Neural cell (in vitro differentiated cells): ENCODE data around the gene ANGPTL7.

Experiments
- EZH2 ChIP-seq: fragments of 200-600, 300-800 bp; shearing (Covaris generic), sonication (generic); IDR thresholded peaks from 2 replicates; pipeline ENCODE4 v1.6.1; 2014; ENCODE audit warnings: antibody characterized with exemption, low read length, borderline replicate concordance, mild to moderate bottlenecking; ENCODE audit not compliant: insufficient read depth, poor library complexity, severe bottlenecking
- SMC3 ChIP-seq: fragments of 450-650 bp; conservative IDR thresholded peaks from 2 replicates; pipeline ENCODE4 v1.6.1; 2014; ENCODE audit warnings: antibody characterized with exemption, mild to moderate bottlenecking, moderate library complexity; ENCODE audit not compliant: poor library complexity
- TF ChIP-seq, protein P1 (sequence below): fragments of 450-650 bp; IDR thresholded peaks from 2 replicates; pipeline ENCODE4 v1.5.1; 2014; ENCODE audit warnings: antibody characterized with exemption, mild to moderate bottlenecking, moderate library complexity; ENCODE audit not compliant: poor library complexity, severe bottlenecking

DNA sequence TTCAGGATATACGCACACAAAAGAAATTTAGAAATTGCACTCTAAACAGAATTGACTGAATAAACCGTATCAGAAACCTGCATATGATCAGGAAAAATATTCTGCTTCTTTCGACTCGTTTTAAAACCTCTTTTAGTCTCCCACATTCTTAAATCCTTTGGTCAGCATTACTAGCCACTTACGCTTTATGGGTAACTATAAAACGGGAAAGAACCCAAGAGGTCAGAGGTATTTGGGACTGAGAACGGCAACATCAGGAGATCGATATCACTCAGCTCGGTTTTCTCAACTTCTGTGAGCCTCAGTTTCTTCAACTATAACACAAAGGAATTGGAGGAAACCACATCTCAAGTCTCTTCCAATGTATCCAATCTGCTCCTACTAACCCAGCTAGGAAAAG, 36.4 kb upstream of the ANGPTL7 start:
- TF ChIP-seq, protein P1, sequence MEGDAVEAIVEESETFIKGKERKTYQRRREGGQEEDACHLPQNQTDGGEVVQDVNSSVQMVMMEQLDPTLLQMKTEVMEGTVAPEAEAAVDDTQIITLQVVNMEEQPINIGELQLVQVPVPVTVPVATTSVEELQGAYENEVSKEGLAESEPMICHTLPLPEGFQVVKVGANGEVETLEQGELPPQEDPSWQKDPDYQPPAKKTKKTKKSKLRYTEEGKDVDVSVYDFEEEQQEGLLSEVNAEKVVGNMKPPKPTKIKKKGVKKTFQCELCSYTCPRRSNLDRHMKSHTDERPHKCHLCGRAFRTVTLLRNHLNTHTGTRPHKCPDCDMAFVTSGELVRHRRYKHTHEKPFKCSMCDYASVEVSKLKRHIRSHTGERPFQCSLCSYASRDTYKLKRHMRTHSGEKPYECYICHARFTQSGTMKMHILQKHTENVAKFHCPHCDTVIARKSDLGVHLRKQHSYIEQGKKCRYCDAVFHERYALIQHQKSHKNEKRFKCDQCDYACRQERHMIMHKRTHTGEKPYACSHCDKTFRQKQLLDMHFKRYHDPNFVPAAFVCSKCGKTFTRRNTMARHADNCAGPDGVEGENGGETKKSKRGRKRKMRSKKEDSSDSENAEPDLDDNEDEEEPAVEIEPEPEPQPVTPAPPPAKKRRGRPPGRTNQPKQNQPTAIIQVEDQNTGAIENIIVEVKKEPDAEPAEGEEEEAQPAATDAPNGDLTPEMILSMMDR = no peak
- no peak for TF ChIP-seq EZH2
- TF ChIP-seq SMC3 = no peak
